ENCODE data around the gene TPTE.
"Not testable (repeated sequence)": the region's sequence is repeated elsewhere in the genome, so short reads cannot be mapped to it uniquely, and the experiment has no call there.

Gene TPTE

DNA sequence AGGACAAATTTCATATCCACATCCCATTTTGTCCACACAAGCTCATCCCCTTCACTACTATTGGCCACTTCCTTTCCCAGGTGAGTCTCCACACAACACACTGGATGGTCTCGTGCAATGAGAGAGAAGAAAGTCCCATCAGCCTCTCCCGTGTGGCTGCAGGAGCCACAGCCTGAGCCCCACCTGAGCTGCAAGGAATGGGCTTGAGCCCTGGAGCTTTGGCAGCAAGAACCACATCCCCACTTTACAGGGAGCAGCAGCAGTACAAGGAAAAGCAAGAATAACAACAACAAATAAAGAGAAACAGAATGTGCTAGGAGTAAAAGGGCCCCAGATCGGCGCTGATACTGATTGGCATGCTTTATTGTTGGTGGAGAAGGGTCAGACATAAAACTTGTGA lies 117.7 kb downstream of the TPTE start:
- no peak for DNase-seq (ENCODE audit: low read depth)
- no peak overlapping the region for H3K4me3 ChIP-seq (ENCODE audit: control insufficient read depth, low read depth, low read length)
- TF ChIP-seq, protein P1, sequence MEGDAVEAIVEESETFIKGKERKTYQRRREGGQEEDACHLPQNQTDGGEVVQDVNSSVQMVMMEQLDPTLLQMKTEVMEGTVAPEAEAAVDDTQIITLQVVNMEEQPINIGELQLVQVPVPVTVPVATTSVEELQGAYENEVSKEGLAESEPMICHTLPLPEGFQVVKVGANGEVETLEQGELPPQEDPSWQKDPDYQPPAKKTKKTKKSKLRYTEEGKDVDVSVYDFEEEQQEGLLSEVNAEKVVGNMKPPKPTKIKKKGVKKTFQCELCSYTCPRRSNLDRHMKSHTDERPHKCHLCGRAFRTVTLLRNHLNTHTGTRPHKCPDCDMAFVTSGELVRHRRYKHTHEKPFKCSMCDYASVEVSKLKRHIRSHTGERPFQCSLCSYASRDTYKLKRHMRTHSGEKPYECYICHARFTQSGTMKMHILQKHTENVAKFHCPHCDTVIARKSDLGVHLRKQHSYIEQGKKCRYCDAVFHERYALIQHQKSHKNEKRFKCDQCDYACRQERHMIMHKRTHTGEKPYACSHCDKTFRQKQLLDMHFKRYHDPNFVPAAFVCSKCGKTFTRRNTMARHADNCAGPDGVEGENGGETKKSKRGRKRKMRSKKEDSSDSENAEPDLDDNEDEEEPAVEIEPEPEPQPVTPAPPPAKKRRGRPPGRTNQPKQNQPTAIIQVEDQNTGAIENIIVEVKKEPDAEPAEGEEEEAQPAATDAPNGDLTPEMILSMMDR (conservative IDR thresholded peaks at IDR 0.05; ENCODE audit: control insufficient read depth, insufficient read depth, low read depth, low read length): no peak

DNA sequence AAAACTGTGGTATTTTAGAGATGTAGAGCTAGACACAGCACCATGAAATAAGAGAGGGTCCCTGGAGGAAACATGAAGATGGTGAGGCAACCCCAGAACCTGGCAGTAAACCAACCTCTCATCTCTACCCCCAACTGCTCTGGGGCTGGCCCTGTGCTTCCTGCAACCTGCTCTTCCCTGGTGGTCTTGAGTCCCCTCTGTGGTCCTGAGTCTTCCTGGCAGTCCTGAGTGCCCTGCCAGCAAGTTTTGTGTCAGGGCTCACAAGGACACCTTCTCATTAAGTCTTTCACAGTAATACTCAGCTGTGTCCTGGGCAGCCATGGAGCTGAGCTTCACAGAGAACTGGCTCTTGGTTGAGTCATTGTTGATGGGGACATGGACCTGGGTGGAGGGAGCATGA lies 118.4 kb downstream of the TPTE start:
- not testable (repeated sequence) for DNase-seq (ENCODE audit: low read depth); H3K4me3 ChIP-seq (ENCODE audit: control insufficient read depth, low read depth, low read length)

DNA sequence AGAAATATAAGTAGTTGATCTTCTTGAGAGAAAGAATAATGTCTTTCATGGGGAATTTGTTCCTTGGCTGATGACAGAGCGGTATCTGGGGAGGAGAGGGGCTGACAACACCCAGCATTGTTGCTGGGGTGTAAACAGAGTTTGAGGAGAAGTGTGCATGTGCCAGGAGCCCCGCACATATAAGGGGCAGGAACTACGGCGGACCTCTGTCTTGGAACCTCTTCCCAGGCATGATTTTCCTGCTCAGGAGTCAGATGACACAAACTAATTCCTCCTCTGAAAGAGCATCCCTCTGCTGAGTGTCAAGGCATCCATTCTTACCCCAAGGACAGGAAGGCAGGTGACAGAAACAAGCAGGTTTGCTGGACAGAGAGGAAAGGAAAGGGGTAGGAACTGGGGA lies 119.1 kb downstream of the TPTE start:
- TF ChIP-seq, protein P1 (conservative IDR thresholded peaks at IDR 0.05; ENCODE audit: control insufficient read depth, insufficient read depth, low read depth, low read length): no peak
- H3K4me3 ChIP-seq (ENCODE audit: control insufficient read depth, low read depth, low read length): no peak overlapping the region
- no peak for DNase-seq (ENCODE audit: low read depth)

DNA sequence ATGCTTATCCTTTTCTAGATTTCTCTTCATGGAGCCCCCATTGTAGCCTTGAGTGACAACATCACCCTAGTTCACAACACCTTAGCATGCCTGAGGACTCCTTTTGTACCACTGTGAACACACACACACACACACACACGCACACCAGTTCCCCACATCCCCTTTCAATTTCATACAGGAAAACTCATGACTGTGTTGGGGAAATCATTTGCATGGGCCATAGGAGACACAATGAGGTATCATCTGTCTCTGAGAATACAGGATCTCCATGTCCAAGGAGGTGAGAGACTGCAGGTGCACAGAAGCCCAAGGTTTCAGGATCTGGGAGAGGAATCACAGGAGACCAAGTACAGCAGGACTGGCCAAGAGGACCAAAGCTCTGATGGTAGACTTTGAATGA lies 119.7 kb downstream of the TPTE start:
- TF ChIP-seq, protein P1 (conservative IDR thresholded peaks at IDR 0.05; ENCODE audit: control insufficient read depth, insufficient read depth, low read depth, low read length): no peak
- no peak for DNase-seq (ENCODE audit: low read depth)
- H3K4me3 ChIP-seq (ENCODE audit: control insufficient read depth, low read depth, low read length): no peak overlapping the region

DNA sequence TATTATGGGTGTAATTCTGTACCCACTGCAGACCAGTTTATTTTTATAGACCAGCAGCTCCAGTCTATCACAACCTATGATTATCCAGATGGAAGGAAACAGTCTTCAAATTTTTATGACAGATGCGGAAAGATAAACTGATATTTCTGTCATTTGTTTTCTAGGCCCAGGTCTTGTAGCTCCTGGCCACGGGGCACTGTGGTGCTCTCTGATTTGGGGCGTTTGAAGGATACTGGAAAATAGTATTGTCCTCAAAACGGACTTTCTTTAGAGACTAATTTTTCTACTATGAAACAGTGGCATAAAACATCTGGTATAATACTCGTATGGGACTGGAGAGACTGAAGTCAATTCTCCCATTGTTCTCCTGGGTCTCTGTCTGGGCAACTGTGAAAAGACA lies 124.3 kb downstream of the TPTE start:
- not testable (repeated sequence) for H3K4me3 ChIP-seq (ENCODE audit: control insufficient read depth, low read depth, low read length); DNase-seq (ENCODE audit: low read depth)

DNA sequence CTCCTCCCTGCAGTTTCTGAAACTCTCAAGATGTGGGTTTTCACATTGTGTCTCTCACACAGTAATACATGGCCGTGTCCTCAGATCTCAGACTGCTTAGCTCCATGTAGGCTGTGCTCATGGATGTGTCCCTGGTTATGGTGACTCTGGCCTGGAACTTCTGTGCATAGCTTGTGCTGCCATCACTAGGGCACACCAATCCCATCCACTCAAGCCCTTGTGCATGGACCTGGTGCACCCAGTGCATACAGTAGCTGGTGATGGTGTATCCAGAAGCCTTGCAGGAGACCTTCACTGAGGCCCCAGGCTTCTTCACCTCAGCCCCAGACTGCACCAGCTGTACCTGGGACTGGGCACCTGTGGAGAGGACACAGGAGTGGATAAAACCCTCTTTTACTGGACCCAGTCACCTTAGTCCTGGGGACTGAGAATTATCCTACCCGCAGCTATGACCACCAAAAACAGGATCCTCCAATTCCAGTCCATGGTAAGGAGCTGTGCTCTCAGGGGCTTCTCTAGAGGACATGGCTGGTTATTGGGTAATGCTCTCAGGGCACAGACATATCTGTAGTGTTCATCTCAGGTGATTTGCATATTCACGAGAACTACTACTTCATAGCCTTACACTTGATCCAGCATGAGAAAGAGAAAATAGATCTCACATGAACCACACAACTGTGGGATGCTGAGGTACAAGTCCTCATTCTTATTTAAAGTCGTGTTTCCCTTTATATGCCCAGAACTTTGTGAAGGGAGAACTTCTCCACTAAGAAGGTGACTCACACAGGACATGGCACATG lies 128.2 kb downstream of the TPTE start:
- DNase-seq (ENCODE audit: low read depth): not testable (repeated sequence)

DNA sequence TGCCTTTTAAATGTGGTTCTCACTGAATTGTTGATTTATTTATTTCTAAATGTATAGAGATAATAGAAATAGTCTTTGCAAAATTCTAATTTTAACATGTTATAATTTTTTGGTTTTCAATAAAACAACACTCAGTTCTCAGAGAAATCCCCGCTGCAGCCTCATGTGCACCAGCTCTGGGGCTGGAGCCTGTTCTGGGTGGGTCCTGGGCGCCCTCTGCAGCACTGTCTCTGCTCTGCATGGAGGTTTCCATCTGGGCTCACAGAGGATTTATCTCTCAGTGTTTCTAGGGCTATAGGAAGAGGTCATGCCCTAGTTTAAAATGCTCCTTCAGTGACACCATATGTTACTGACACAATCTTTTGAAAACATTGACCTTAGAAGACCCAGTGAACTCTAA lies 128.9 kb downstream of the TPTE start:
- not testable (repeated sequence) for H3K4me3 ChIP-seq (ENCODE audit: control insufficient read depth, low read depth, low read length); DNase-seq (ENCODE audit: low read depth)

More for the DNA sequence above, 128.2 kb downstream of the TPTE start:
- not testable (repeated sequence) for H3K4me3 ChIP-seq (ENCODE audit: control insufficient read depth, low read depth, low read length)
